Stimulated activated CD4-positive, alpha-beta T cell treated with anti-CD3 and anti-CD28 coated beads, Interleukin-4, amount 100 ng/mL, for 4 hours (primary cell): ENCODE data around the gene TET3.
"Not testable (repeated sequence)": the region's sequence is repeated elsewhere in the genome, so short reads cannot be mapped to it uniquely, and the experiment has no call there.

Experiments
- DNase-seq, 2 experiments: peaks; one replicate each; pipeline ENCODE4 v3.0.0-alpha.2; 2020

TET3 gene

GRCh38 chr2:73984203-73984921, at the start of gene TET3:
TSS of gene TET3 (plus strand) at chr2:73984910. CDS start at chr2:73986404, 1,494 bp downstream.
- DNase-seq: peak; percentile 70 to 73

GRCh38 chr2:73935641-73936040, 49.1 kb upstream of the TET3 start:
- no peak for DNase-seq

- no peak for DNase-seq
These were observed 47.4 kb upstream of the TET3 start for GRCh38 chr2:73937103-73937885.

GRCh38 chr2:73937899-73938298, 46.8 kb upstream of the TET3 start:
- DNase-seq: no peak

GRCh38 chr2:73938718-73939352, 45.9 kb upstream of the TET3 start:
- DNase-seq: no peak

- DNase-seq: peak in 1 of 2 experiments; percentile 53
These were observed 45.3 kb upstream of the TET3 start for GRCh38 chr2:73939419-73939818.

- not testable (repeated sequence) for DNase-seq
These were observed 44.6 kb upstream of the TET3 start for GRCh38 chr2:73940066-73940465.

- DNase-seq: no peak
These were observed 42.0 kb upstream of the TET3 start for GRCh38 chr2:73942664-73943063.

- DNase-seq: peak in 1 of 2 experiments; percentile 11
These were observed 40.0 kb upstream of the TET3 start for GRCh38 chr2:73944714-73945113.

- no peak for DNase-seq
These were observed 38.5 kb upstream of the TET3 start for GRCh38 chr2:73946215-73946614.

- no peak for DNase-seq
These were observed 38.0 kb upstream of the TET3 start for GRCh38 chr2:73946666-73947065.

GRCh38 chr2:73947412-73948018, 37.2 kb upstream of the TET3 start:
- no peak for DNase-seq

GRCh38 chr2:73949802-73950201, 34.9 kb upstream of the TET3 start:
- no peak for DNase-seq

GRCh38 chr2:73952499-73953446, 31.9 kb upstream of the TET3 start:
- DNase-seq: no peak

GRCh38 chr2:73956218-73956865, 28.4 kb upstream of the TET3 start:
- no peak for DNase-seq

GRCh38 chr2:73961274-73961673, 23.4 kb upstream of the TET3 start:
- no peak for DNase-seq

- no peak for DNase-seq
These were observed 22.7 kb upstream of the TET3 start for GRCh38 chr2:73961823-73962615.

- no peak for DNase-seq
These were observed 21.9 kb upstream of the TET3 start for GRCh38 chr2:73962798-73963197.

GRCh38 chr2:73963385-73964120, 21.2 kb upstream of the TET3 start:
- DNase-seq: peak in 1 of 2 experiments; percentile 35

- no peak for DNase-seq
These were observed 20.5 kb upstream of the TET3 start for GRCh38 chr2:73964223-73964622.
